IMR-90 (cell line): ENCODE data around the gene MAP2K5.

Experiments
- BHLHE40 ChIP-seq: fragments of 150-350 bp; IDR thresholded peaks from 2 replicates; pipeline ENCODE4 v1.6.1; 2016; ENCODE audit warnings: mild to moderate bottlenecking, low read depth, low read length
- CEBPB ChIP-seq: IDR thresholded peaks from 2 replicates; pipeline ENCODE4 v1.6.1; 2012; ENCODE audit warnings: low read depth, low read length, improper control_type of control experiment
- CHD1 ChIP-seq: IDR thresholded peaks from 2 replicates; pipeline ENCODE4 v1.6.1; 2012; ENCODE audit warnings: low read depth, low read length, improper control_type of control experiment
- FOS ChIP-seq: fragments of 150-350 bp; IDR thresholded peaks from 2 replicates; pipeline ENCODE4 v1.6.1; 2016; ENCODE audit warnings: low read depth, low read length
- MXI1 ChIP-seq: IDR thresholded peaks from 2 replicates; pipeline ENCODE4 v1.6.1; 2012; ENCODE audit warnings: low read depth, mild to moderate bottlenecking, low read length, moderate library complexity, borderline replicate concordance
- NFE2L2 ChIP-seq: fragments of 150-350 bp; IDR thresholded peaks from 2 replicates; pipeline ENCODE4 v1.6.1; 2016; ENCODE audit warnings: low read depth, mild to moderate bottlenecking, low read length
- POLR2A ChIP-seq: IDR thresholded peaks from 2 replicates; pipeline ENCODE4 v1.6.1; 2012; ENCODE audit warnings: mild to moderate bottlenecking, low read depth, low read length
- RAD21 ChIP-seq: IDR thresholded peaks from 2 replicates; pipeline ENCODE4 v1.6.1; 2012; ENCODE audit warnings: low read length, improper control_type of control experiment
- RCOR1 ChIP-seq: IDR thresholded peaks from 2 replicates; pipeline ENCODE4 v1.6.1; 2012; ENCODE audit warnings: mild to moderate bottlenecking, low read length, improper control_type of control experiment; ENCODE audit not compliant: insufficient replicate concordance
- RFX5 ChIP-seq: IDR thresholded peaks from 2 replicates; pipeline ENCODE4 v1.8.0; 2012; ENCODE audit warnings: low read depth, mild to moderate bottlenecking, low read length, moderate library complexity
- SMC3 ChIP-seq: fragments of 150-350 bp; IDR thresholded peaks from 2 replicates; pipeline ENCODE4 v1.6.1; 2016; ENCODE audit warnings: low read depth, mild to moderate bottlenecking, antibody characterized with exemption, low read length, moderate library complexity
- TF ChIP-seq, protein P1 (sequence below): conservative IDR thresholded peaks from 2 replicates; pipeline ENCODE4 v1.5.1; 2012; ENCODE audit warnings: mild to moderate bottlenecking, low read depth, low read length, improper control_type of control experiment
- TF ChIP-seq, protein P2 (sequence below): fragments of 150-350 bp; IDR thresholded peaks from 2 replicates; pipeline ENCODE4 v1.6.1; 2016; ENCODE audit warnings: low read depth, mild to moderate bottlenecking, low read length, moderate library complexity, borderline replicate concordance

DNA sequence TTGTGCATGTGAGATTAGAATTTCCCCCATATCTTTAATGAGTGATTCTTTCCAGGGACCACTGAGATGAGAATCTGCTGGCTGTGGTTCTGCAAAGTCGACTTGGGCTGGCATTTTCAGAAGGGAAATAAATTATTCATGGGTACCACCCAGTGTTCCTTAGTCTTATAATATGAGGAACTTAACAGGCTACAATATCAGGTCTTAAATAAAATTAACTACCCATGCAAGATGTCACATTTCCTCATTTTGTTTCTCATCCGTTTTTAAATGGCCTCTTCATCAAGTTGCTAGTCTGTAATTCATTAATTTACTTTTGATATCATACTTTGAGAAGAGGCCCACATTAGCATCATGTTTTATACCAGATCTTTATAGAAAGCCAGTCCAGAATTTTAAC is 224.5 kb downstream of the MAP2K5 start:
- TF ChIP-seq, protein P1, sequence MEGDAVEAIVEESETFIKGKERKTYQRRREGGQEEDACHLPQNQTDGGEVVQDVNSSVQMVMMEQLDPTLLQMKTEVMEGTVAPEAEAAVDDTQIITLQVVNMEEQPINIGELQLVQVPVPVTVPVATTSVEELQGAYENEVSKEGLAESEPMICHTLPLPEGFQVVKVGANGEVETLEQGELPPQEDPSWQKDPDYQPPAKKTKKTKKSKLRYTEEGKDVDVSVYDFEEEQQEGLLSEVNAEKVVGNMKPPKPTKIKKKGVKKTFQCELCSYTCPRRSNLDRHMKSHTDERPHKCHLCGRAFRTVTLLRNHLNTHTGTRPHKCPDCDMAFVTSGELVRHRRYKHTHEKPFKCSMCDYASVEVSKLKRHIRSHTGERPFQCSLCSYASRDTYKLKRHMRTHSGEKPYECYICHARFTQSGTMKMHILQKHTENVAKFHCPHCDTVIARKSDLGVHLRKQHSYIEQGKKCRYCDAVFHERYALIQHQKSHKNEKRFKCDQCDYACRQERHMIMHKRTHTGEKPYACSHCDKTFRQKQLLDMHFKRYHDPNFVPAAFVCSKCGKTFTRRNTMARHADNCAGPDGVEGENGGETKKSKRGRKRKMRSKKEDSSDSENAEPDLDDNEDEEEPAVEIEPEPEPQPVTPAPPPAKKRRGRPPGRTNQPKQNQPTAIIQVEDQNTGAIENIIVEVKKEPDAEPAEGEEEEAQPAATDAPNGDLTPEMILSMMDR: no peak
- no peak for TF ChIP-seq CEBPB
- no peak for TF ChIP-seq RAD21
- no peak for TF ChIP-seq RCOR1
- no peak for TF ChIP-seq POLR2A
- TF ChIP-seq MXI1: no peak
- no peak for TF ChIP-seq FOS
- no peak for TF ChIP-seq NFE2L2
- no peak for TF ChIP-seq SMC3
- no peak for TF ChIP-seq CHD1
- no peak for TF ChIP-seq RFX5
- no peak for TF ChIP-seq BHLHE40
- TF ChIP-seq, protein P2, sequence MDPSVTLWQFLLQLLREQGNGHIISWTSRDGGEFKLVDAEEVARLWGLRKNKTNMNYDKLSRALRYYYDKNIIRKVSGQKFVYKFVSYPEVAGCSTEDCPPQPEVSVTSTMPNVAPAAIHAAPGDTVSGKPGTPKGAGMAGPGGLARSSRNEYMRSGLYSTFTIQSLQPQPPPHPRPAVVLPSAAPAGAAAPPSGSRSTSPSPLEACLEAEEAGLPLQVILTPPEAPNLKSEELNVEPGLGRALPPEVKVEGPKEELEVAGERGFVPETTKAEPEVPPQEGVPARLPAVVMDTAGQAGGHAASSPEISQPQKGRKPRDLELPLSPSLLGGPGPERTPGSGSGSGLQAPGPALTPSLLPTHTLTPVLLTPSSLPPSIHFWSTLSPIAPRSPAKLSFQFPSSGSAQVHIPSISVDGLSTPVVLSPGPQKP: no peak
